Hepatic stellate cell (primary cell): ENCODE results near the gene F12.
"Not testable (repeated sequence)": the region's sequence is repeated elsewhere in the genome, so short reads cannot be mapped to it uniquely, and the experiment has no call there.

Experiments used
- DNase-seq: peaks from one replicate; pipeline ENCODE4 v3.0.0; 2011; ENCODE audit warnings: low spot score

F12 gene

DNA sequence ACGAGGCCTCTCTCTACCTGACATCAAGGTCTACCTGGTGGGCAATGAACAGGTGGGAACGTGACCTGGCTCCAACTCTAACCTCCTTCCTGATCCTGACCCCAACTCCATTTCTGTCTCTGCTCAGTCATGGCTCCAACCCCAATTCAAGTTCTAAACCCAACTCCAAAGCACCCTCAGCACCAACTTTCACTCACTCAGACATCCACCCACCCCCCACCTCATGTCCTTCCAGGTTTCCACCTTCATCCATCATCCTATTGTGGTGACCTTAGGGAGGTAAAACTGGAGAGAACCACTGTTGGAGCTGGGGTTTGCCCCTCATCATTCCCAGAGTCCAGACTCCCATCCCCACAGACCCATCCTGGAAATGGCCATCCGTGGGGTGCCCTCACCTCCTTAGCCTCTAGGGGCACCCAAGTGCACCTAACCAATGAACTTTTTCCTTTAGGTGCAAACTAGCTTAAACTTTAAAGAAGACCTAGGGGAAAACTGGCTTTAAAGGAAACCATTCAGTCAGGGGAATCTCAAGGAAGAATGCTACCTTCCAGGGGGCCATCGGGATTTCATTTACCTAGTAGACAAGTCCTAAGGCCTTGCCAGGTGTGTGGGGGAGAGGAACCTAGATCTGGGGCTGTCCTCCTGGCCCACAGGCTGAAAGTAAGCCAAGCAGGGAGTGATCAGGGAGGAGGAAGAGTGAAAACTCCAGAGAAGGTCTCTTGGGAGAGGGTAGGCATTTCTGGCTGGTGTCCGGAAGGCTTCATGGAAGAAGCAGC lies 40.3 kb downstream of the F12 start:
- peak; percentile 78 for DNase-seq

DNA sequence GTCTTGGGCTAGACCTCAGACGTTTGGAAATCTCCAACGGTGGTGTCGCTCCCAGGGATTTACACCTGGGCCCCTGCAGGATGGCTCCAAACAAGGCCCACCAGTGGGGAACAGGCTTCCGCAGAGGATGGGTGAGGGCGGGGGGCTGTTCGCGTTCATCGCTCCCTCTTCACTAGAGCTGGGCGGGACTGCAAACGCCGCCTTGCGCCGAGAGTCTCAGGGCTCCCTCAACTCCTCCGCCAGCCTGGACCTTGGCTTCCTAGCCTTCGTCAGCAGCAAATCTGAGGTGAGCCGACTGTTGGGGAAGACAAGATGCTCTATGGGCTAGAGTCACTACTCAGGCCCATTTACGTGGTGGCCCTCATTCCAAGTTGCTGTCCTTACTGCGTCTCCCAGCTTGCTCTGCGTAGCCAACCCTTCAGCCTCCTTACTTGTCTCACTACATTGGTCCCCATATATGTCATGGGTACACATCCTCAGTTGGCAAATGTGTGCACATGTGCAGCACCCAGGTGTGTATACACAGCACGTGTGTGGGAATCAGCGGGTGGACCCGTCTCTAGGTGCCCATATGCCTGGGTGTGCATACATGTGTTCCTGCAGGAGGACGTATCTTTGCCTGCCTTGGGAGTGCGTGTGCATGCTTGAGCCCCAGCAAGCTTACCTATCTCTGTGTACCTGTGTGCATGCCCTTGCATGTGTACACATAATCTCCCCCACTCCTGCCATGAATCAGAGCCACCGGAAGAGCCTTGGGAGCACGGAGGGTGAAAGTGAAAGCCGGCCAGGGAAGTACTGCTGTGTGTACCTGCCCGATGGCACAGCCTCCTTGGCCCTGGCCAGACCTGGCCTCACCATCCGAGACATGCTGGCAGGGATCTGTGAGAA lies 41.1 kb downstream of the F12 start:
- DNase-seq: no peak

DNA sequence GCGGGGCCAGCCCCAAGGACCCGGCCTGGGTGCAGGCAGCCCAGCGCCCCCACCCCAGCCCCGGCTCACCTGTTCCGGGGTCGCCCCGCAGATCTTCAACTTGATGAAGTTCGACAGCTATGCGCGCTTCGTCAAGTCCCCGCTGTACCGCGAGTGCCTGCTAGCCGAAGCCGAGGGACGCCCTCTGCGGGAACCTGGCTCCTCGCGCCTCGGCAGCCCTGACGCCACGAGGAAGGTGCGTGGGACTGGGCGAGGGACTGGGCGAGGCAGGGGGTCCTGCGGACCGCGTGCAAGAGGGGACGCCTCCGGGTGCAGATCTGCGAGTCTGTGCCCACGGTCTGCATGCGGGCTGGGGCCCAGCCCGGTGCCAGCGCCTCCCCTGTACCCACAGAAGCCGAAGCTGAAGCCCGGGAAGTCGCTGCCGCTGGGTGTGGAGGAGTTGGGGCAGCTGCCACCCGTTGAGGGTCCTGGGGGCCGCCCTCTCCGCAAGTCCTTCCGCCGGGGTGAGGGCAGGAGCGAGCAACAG lies 42.0 kb downstream of the F12 start:
- no peak for DNase-seq

DNA sequence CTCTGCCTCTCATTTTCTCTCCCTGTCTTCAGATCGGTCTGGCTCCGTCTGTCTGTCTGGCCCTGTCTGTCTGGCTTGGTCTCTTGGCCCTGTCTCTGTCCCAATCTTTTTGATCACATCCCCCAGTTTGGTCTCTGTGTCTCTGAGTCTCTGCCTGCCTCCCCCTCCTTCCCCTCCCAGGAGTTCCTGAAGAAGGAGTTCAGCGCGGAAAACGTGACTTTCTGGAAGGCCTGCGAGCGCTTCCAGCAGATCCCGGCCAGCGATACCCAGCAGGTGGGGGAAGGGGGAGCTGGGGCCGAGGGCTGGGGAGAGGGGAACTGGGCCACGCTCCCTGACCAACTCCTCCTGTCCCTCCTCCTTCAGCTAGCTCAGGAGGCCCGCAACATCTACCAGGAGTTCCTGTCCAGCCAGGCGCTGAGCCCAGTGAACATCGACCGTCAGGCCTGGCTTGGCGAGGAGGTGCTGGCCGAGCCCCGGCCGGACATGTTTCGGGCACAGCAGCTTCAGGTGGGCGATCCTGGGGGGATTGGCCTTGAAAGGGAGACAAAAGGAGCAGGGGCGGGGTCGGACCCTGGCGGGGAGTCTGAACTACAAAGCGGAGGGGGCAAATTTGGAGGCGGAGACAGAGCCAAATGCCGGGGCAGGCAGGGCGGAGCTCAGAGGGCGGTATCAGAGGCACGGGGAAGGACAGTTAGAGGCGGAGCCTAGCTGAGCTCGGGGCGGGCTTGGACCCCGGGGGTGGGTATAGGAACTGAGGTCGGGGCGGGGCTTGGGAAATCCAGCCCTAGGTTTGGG lies 42.6 kb downstream of the F12 start:
- peak; percentile 98 for DNase-seq

DNA sequence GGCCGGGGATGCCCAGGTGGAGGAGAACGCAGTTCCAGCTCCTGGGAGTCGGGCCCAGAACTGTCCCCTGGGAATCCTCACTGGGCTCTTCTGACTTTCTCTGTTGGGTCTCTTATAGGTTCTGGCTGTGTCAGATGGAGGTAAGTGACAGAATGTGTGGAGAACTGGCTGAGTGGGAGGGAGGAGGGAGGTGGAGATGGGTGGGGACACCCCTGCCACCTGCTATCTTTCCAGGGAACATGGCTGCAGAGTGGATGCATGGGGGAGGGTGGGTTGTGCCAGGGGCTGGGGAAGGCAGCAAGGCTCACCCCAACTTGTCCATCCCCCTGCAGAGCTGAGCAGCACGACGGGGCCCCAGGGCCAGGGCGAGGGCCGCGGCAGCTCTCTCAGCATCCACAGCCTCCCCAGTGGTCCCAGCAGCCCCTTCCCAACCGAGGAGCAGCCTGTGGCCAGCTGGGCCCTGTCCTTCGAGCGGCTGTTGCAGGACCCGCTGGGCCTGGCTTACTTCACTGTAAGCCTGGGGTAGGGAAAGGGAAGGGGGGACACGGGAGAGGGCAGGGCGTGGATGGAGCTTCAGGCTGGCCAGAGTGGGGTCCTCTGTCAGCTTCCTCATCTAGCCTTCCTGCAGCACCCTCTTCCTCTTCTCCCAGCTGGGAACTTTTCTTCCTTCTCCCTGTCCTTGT lies 43.4 kb downstream of the F12 start:
- no peak for DNase-seq

DNA sequence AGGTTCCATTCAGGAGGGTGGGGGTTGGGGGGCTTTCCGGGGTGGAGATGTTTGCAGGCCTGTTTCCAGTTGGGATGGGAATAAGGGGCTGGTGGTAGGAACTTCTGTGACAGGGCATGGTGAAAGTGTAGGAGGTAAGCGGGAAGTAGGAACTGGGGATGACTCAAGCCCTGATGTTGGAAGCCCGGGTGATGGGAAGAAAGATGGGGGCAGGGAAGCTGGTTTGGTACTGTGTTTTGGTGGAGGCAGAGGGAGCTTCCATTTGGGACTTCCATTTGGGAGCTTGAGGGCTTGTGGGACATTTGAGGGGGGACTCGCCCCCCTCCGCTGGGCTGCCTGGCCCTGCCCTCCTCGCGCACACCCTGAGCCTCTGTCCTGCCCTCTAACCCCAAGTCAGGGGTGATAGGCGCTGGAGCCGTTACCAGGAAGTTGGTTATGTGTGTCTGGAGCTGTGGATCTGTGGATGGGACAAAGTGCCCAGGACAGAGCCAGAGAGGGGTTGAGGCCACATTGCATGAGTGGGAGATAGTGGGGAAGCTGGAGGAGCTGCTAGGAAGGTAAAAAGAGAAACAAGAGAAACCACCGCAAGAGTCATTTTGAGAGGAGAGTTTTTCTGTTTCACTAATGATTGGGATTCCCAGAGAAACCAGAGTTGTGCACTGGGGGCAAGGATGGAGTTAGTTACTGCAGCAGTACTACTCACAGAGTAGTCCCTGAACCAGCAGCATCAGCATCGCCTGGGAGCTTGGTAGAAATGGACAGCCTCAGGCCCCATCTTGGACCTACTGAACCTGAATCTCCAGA lies 45.0 kb downstream of the F12 start:
- no peak for DNase-seq

DNA sequence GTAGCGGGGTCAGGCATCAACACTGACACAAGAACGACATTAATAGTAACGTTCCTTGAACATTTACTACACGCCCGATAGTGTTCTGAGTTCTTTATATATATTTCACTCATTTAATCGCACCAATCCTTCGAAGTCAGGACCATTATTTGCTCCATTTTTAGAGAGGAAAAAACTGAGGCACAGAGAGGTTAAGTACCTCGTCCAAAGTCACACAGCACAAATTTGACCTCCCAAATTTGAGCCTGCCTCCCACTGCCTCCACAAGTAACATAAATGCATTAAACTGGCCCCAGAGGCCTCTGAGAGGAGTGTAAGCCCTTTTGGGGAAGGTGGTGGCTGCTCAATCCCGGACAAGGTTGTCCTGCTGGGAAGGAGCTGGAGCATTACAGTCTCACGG lies 45.8 kb downstream of the F12 start:
- no peak for DNase-seq

DNA sequence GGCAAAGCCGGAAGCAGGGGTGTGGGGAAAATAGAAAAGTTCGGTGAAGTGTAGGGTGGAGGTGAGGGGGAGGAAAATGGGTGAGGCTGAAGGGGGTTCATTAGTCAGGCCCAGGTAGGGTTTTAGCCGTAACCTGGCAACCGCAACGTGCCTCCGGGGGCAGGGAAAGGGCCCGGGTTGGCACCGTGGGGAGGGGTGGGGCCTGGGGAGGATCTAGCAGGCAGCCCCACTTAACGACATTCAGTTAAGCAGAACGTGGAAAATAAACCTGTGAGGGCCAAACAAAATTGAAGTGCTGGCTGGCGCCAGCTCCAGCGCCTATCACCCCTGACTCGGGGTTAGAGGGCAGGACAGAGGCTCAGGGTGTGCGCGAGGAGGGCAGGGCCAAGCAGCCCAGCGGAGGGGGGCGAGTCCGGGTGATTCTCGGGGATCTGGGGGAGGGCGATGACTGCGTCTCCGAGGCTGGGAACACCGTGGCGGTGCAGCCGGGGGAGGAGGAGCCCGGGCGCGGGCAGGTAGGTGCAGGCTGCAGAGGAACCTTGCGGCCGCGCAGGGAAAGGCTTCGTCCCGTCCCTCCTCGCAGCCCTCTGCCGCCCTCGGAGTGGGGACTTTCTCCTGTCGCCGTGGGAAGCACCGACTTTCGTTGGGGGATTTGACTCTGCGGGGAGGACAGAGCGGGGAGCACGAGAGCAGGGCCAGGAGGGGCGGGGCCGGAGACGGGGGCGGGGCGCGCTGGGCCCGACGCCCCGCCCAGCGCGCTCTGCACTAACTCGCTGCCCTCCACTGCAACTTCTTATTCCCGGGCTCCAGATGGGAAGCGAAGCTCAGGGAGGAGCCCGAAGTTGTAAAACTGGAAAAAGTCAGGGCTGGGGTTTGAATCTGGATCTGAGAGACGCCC lies 46.5 kb downstream of the F12 start:
- peak; percentile 70 for DNase-seq

DNA sequence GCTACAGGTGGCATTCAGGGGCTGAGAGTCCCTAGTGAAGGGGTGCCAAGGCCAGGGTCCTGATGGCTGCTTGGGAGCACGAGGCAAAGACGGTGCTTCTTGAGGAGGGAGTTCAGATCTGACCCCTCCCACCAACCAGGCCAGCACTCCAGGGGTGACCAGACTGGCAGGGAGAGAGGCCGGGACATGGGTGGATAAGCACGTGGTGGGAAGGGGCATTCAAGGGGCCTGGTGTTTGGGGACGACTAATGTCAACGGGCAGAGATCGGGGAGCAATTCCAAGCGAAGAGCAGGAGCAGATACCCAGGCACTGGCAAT lies 47.1 kb downstream of the F12 start:
- no peak for DNase-seq

DNA sequence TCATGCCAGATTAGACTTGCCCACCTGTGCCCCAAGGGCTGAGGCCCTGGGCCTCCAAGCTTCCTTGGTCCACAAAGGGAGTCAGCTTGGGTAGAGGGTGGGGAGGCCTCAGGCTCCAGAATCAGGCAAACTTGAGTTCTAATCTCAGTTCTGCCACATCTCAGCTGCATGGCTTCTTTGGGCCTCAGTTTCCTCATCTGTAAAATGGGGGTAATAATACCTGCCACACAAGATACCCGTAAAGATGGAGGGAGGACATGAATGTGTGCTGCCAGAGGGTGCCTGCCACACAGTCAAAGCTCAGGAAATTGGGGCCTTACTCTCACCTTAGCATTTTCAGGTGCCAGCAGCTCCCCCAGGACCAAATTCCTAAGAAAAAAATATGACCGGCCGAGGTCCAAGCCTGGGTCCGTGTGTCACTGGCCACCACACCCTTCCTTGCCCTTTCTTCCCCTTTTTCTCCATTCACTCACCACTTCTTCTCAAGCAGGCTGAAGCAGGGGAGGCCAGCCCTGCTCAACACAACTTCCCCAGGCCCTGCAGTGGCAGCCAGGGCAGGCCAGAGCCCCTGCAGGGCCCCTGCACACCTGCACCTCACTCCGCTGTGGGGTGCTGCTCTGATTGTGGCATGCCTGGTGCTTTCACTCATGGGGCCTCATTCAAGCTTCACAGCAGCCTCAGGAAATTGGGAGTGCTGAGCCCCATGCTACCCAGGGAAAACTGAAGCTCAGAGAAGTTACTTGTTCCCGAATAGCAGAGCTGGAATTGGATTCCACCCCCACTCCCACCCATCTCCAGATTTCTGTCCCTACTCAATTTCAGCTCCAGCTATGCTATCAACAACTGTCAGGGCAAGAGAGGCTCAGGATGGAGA lies 47.7 kb downstream of the F12 start:
- DNase-seq: no peak

DNA sequence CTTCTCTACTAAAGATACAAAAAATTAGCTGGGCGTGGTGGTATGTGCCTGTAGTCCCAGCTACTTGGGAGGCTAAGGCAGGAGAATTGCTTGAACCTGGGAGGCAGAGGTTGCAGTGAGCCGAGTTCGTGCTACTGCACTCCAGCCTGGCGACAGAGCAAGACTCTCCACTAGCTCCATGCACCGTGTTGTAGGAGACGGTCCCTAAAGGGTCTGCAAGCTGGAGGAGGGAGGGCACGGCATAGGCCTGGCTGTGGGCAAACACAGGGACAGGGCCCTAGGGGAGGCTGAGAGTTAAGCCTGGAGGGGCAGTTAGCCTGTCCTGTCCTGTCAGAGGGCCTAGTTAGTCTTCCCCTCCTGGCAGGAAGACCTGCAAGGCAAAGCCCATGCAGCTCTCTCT lies 48.6 kb downstream of the F12 start:
- DNase-seq: not testable (repeated sequence)

DNA sequence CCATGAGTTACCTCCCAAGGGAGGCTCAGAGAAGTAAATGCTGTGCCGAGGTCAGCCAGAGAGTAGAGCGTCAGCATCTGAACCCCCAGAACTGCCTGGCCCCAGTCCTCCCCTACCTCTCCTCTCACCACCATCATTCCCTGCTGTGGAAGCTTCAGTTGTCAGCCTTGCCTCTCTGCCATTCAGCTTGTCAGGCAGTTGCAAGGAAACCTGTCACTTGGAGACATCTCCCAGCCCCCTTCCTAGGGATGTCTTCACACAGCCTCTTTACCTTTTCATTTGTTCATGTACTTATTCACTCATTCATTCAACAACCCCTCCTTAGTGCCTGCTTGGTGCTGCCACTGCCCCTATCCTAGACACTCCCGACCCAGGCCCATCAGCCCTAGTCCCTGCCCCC lies 49.5 kb downstream of the F12 start:
- DNase-seq: no peak

DNA sequence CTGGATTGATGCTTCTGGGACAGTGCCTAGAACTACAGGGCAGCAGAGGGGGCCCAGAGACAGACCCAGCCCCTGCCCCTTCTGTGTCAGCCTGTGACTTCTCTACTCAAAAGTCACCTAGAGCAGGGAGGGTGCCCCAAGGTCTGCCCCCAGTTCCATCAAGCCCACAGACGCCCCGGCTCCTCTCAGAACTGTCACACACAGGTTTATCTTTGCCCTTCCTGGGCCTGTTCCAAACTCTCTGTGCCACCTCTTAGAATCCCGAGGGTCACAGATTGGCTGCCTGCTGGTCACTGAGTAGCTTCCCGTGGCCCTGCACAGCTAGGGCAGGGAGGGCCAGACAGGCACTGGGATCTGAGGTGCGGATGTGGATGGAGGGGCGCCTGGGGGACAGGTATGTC lies 49.9 kb downstream of the F12 start:
- no peak for DNase-seq

DNA sequence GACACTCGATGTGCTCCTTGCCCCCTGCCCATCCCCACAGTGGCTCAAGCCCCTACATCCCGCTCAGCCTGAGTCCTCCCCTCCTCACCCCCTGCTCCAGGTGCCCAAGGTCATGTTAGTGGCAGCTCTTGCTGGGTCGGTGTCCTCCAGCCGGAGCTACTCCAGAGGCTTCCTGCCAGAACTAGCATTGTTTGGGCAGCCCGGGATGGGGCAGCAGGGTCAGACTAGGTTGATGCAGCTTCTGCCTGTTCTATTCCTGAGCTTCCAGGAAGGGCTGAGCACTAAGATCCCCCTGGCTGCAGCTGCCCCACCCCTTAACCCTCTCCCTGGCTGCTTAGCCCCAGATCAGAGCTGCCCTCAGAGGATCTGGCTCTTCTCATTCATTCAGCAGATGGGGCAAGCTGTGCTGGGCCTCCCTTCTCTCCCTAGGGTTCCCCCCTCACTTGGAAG lies 51.0 kb downstream of the F12 start:
- DNase-seq: no peak

DNA sequence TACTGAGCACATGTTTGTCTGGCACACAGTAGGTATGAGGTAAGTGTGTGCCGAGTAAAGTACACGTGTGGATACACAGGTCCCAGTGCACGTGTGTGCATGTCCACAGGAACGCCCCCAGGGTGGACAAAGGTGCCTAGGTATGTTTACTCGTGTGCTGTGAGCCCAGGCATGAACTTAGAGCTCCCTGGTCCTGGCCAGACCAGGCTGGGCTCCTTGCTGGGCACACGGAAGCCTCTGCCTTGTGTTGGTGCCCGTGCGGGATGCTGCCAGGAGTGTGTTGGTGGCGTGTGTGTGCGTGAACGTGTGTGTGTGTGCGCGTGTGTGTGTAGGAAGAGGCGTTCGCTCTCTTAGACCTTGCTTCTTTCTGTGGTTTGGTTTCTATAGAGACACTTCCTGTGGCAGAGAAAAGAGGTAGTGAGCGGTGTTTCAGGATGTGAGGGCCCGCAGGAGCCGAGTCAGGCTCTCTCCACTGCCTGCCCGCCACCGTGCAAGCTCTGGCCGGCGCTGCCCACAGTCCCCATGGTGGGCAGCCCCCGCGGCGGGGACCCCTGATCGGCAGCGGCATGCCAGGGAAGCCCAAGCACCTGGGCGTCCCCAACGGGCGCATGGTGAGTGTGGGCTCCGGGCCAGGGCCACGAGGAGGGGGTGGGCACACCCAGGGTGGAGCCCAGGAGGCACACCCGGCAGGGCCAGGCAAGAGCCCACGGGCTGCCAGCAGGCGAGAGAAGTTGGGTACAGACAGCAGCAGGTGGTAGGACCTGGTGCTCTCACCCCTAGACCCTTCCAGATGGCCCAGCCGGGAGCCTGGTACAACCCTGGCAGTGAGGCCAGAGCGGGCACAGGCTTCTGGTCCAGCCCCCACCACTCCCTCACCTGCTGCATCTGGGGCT lies 51.7 kb downstream of the F12 start, which contains the start of gene RGS14:
RGS14 (plus strand) TSS at position 466 of the 893 bp plus-strand sequence; CDS start at position 567, 101 bp downstream.
- peak; percentile 77 for DNase-seq

DNA sequence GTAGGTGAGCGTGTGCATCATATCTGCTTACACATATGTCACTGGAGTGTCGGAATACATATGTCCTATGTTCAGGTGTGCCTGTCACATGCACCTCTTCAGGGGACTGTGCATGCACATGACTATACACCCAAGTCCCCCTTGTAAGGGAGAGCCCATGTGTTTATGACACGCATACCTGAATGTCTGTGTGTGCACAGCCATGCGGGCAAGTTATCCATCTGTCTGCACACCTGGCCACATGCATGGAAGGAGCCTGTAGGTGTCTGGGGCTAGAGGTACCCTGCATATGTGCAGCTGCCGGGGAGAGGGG lies 52.3 kb downstream of the F12 start:
- DNase-seq: no peak

DNA sequence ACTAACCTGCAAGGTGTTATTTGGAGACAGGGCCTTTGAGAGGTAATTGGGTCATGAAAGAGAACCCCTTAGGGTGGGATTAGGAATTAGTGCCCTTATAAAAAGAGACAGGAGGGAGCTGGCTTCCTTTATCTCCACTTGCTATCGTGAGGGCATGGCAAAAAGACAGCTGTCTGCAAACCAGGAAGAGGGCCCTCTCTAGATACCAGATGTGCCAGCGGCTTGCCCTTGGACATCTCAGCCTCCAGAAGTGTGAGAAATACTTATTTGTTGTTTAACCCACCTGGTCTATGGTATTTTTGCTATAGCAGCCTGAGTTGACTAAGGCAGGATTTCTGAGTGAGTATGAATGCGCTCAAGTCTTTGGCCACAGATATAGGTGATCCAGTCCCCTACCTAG lies 52.6 kb downstream of the F12 start:
- DNase-seq: no peak

DNA sequence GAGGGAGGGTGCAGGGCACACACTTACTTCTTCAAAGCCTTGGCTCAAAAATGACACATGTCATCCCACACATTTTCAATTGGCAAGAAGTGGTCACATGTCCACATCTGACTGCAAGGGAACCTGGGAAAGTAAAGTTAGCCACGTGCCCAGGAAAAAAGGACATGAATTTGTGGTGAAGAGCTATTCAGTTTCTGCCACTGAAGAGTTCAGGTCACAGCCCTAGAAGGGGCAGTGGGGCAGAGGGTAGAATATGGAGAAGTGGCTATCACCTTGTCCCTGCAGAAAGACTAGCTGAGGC lies 53.5 kb downstream of the F12 start:
- DNase-seq: no peak
